Smooth muscle cell (in vitro differentiated cells): ENCODE measurements around the gene MTARC2. TPM values are rescaled to one million over a fixed set of nuclear protein-coding genes. Genes with fewer than 3 reads are reported as not detected.

Experiments
- DNase-seq: peaks from one replicate; lab custom pipeline; 2025; ENCODE audit not compliant: unreplicated experiment; lab: John Stamatoyannopoulos, UW
- H2AFZ ChIP-seq: fragments of 200-600 bp; sonication (generic); 2 replicates; pipeline ENCODE4 v1.6.0; 2016; ENCODE audit warnings: antibody characterized with exemption, low read depth, mild to moderate bottlenecking
- H3F3A ChIP-seq: fragments of 200-600 bp; sonication (generic); 2 replicates; pipeline ENCODE4 v1.6.0; 2017; ENCODE audit warnings: antibody characterized with exemption, low read depth
- H3K27ac ChIP-seq: fragments of 200-600 bp; sonication (generic); 2 replicates; pipeline ENCODE4 v1.5.1; 2016; ENCODE audit warnings: low read depth, mild to moderate bottlenecking
- H3K27me3 ChIP-seq: fragments of 200-600 bp; sonication (generic); 2 replicates; pipeline ENCODE4 v1.6.1; 2016; ENCODE audit warnings: low read depth, mild to moderate bottlenecking
- H3K36me3 ChIP-seq: fragments of 200-600 bp; sonication (generic); 2 replicates; pipeline ENCODE4 v1.5.1; 2016; ENCODE audit warnings: low read depth
- H3K4me1 ChIP-seq: fragments of 200-600 bp; sonication (generic); 2 replicates; pipeline ENCODE4 v1.5.1; 2016; ENCODE audit warnings: low read depth
- H3K4me2 ChIP-seq: fragments of 200-600 bp; sonication (generic); 2 replicates; pipeline ENCODE4 v1.6.0; 2016; ENCODE audit warnings: mild to moderate bottlenecking
- H3K4me3 ChIP-seq: fragments of 200-600 bp; sonication (generic); 2 replicates; pipeline ENCODE4 v1.5.1; 2016; ENCODE audit warnings: mild to moderate bottlenecking
- H3K79me2 ChIP-seq: fragments of 200-600 bp; sonication (generic); 2 replicates; pipeline ENCODE4 v1.6.0; 2016; ENCODE audit warnings: low read depth, mild to moderate bottlenecking
- H3K9ac ChIP-seq: fragments of 200-600 bp; sonication (generic); 2 replicates; pipeline ENCODE4 v1.6.0; 2016; ENCODE audit warnings: low read depth
- H3K9me3 ChIP-seq: fragments of 200-600 bp; sonication (generic); replicated peaks from 2 replicates; pipeline ENCODE4 v1.5.1; 2016; ENCODE audit warnings: low read depth
- H4K20me1 ChIP-seq: fragments of 200-600 bp; sonication (generic); 2 replicates; pipeline ENCODE4 v1.6.0; 2016; ENCODE audit warnings: low read depth
- CTCF ChIP-seq: fragments of 200-600 bp; sonication (generic); IDR thresholded peaks from 2 replicates; pipeline ENCODE4 v1.5.1; 2017; ENCODE audit warnings: borderline replicate concordance, mild to moderate bottlenecking, antibody characterized with exemption; ENCODE audit not compliant: insufficient read depth, poor library complexity, severe bottlenecking
- WGBS: methylation state at CpG from one replicate; pipeline ENCODE4 v1.1.7; 2016; ENCODE audit warnings: low lambda C conversion rate; 5-methylcytosine and 5-hydroxymethylcytosine counted together
- polyA plus RNA-seq: library from polyadenylated mRNA; unstranded; fragments of >200 nt; fragmentation: Nextera tagmentation; extraction: Ambion mirVana; gene quantifications from 2 replicates; pipeline ENCODE4 v1.2.1, GENCODE V29; 2016
- total RNA-seq: library from RNA; depleted of rRNA; stranded (reverse); fragments of >200 nt; gene quantifications from 2 replicates; pipeline ENCODE4 v1.2.3, GENCODE V29; 2014

The MTARC2 gene
- total and polyA plus RNA-seq, 2 experiments from 2014 or later: 6.1 to 7.6 TPM

- Histone ChIP-seq H3K4me1 (no peaks in the 10 kb centered on the region), H3K79me2 (no peaks in the 10 kb centered on the region), H3K36me3 (no peaks in the 10 kb centered on the region), H2AFZ (no peak overlapping the region), H3K4me3 (no peak overlapping the region), H3K27me3 (peaks cover 4% of the 10 kb centered on the region), H3K9me3 (no peaks in the 10 kb centered on the region), H3F3A (no peaks in the 10 kb centered on the region), H4K20me1 (no peaks in the 10 kb centered on the region), H3K4me2 (no peak overlapping the region), H3K9ac (no peak overlapping the region), H3K27ac (no peak overlapping the region)
- WGBS: 67% methylated on average over 2 of the region's 2 CpGs
- DNase-seq: no peak
- no peak for TF ChIP-seq CTCF
These were observed 47.5 kb upstream of the MTARC2 start for GRCh38 chr1:220700556-220701179.

GRCh38 chr1:220701974-220702373, 46.1 kb upstream of the MTARC2 start:
- no peak for DNase-seq
- H3K4me1 ChIP-seq: no peaks in the 10 kb centered on the region
- H3K9ac ChIP-seq: no peak overlapping the region
- TF ChIP-seq CTCF: no peak
- H3K36me3 ChIP-seq: no peaks in the 10 kb centered on the region
- no peak overlapping the region for H3K4me3 ChIP-seq
- H3F3A ChIP-seq: no peaks in the 10 kb centered on the region
- no peak overlapping the region for H3K4me2 ChIP-seq
- H2AFZ ChIP-seq: no peak overlapping the region
- no peak overlapping the region for H3K27ac ChIP-seq
- no peaks in the 10 kb centered on the region for H3K79me2 ChIP-seq
- H4K20me1 ChIP-seq: no peaks in the 10 kb centered on the region
- no peaks in the 10 kb centered on the region for H3K9me3 ChIP-seq
- no peaks in the 10 kb centered on the region for H3K27me3 ChIP-seq
- WGBS: 91% methylated on average over 6 of the region's 6 CpGs

GRCh38 chr1:220702733-220703270, 45.3 kb upstream of the MTARC2 start:
- Histone ChIP-seq H4K20me1 (no peaks in the 10 kb centered on the region), H2AFZ (no peak overlapping the region), H3K4me2 (no peak overlapping the region), H3K4me1 (no peaks in the 10 kb centered on the region), H3K79me2 (no peaks in the 10 kb centered on the region), H3K9ac (no peak overlapping the region), H3K4me3 (no peak overlapping the region), H3K27ac (no peak overlapping the region), H3K27me3 (no peaks in the 10 kb centered on the region), H3K9me3 (no peaks in the 10 kb centered on the region), H3F3A (no peaks in the 10 kb centered on the region), H3K36me3 (no peaks in the 10 kb centered on the region)
- no peak for DNase-seq
- WGBS: 80% methylated on average over 5 of the region's 5 CpGs
- no peak for TF ChIP-seq CTCF

GRCh38 chr1:220703305-220703704, 44.8 kb upstream of the MTARC2 start:
- H3K4me2 ChIP-seq: no peak overlapping the region
- no peaks in the 10 kb centered on the region for H3K36me3 ChIP-seq
- H3K9me3 ChIP-seq: no peaks in the 10 kb centered on the region
- DNase-seq: no peak
- no peaks in the 10 kb centered on the region for H3F3A ChIP-seq
- H3K4me1 ChIP-seq: no peaks in the 10 kb centered on the region
- no peaks in the 10 kb centered on the region for H3K27me3 ChIP-seq
- H2AFZ ChIP-seq: no peak overlapping the region
- H4K20me1 ChIP-seq: no peaks in the 10 kb centered on the region
- no peaks in the 10 kb centered on the region for H3K79me2 ChIP-seq
- H3K9ac ChIP-seq: no peak overlapping the region
- no peak overlapping the region for H3K4me3 ChIP-seq
- TF ChIP-seq CTCF: no peak
- 86% methylated on average over 4 of the region's 4 CpGs for WGBS
- no peak overlapping the region for H3K27ac ChIP-seq
